ENCODE results near the gene IGSF9B. TPM values are rescaled to one million over a fixed set of nuclear protein-coding genes. Genes with fewer than 3 reads are reported as not detected.

The IGSF9B gene
- total RNA-seq, 2 donors from 2014 or later: 10.2 to 35.3 TPM

DNA sequence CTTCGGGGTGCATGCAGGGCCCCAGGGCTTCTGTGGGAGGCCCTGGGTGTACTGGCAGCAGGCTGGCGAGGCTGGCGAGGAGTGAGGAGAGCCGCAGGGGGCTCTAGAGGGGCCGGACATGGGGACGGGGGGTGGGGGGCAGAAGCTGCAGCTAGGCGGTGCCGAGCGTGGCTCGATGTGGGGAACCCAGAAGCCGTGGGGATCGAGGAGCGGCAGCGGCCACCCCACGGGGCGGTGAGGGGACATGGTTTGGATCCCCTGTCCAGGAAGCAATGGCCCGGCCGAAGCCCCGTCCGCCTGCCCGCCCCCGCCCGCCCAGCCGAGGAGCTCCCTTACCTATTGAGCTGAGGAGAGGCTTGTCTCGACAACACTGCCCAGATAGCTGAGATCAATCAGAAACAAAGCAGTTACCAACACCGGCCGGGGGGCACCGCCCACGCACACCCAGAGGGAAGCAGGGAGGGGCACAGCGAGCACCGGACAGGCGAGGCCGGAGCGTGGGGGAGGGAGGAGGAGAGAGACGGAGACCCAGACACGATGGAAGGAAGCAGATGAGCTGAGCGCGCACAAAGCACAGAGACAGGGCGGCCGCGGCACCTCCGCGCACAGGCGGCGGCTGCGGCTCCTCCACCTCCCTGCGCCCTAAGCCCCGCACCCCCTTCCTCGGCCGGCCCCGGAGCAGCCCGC lies 38.7 kb downstream of the IGSF9B start:
- Histone ChIP-seq H3K9me3 (no peaks in the 10 kb centered on the region), H3K4me3 (no peak overlapping the region), H3K27ac (no peak overlapping the region), H3K4me1 (replicated peaks) (no peaks in the 10 kb centered on the region), H3K27me3 (replicated peaks; ENCODE audit: insufficient read depth) (no peaks in the 10 kb centered on the region), H3K36me3 (no peaks in the 10 kb centered on the region)
- intact Hi-C loops (cut with DNase I): no loop called here
- TF ChIP-seq, protein P1, sequence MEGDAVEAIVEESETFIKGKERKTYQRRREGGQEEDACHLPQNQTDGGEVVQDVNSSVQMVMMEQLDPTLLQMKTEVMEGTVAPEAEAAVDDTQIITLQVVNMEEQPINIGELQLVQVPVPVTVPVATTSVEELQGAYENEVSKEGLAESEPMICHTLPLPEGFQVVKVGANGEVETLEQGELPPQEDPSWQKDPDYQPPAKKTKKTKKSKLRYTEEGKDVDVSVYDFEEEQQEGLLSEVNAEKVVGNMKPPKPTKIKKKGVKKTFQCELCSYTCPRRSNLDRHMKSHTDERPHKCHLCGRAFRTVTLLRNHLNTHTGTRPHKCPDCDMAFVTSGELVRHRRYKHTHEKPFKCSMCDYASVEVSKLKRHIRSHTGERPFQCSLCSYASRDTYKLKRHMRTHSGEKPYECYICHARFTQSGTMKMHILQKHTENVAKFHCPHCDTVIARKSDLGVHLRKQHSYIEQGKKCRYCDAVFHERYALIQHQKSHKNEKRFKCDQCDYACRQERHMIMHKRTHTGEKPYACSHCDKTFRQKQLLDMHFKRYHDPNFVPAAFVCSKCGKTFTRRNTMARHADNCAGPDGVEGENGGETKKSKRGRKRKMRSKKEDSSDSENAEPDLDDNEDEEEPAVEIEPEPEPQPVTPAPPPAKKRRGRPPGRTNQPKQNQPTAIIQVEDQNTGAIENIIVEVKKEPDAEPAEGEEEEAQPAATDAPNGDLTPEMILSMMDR (IDR thresholded peaks at IDR 0.05): no peak
- TF ChIP-seq POLR2A (IDR thresholded peaks at IDR 0.05): no peak
- TF ChIP-seq POLR2AphosphoS5 (IDR thresholded peaks at IDR 0.05): no peak
- no peak for DNase-seq (ENCODE audit: low spot score)
- 60% methylated on average over 52 of the region's 52 CpGs for WGBS

- H3K9me3 ChIP-seq: no peaks in the 10 kb centered on the region
- H3K4me1 ChIP-seq (replicated peaks): no peaks in the 10 kb centered on the region
- no peaks in the 10 kb centered on the region for H3K27me3 ChIP-seq (replicated peaks; ENCODE audit: insufficient read depth)
- no peak overlapping the region for H3K27ac ChIP-seq
- TF ChIP-seq, protein P1 (IDR thresholded peaks at IDR 0.05): no peak
- TF ChIP-seq POLR2A (IDR thresholded peaks at IDR 0.05): no peak
- no peak for TF ChIP-seq POLR2AphosphoS5 (IDR thresholded peaks at IDR 0.05)
- no peak overlapping the region for H3K4me3 ChIP-seq
- WGBS: 65% methylated on average over 14 of the region's 14 CpGs
- intact Hi-C loops (cut with DNase I): no loop called here
- no peak for DNase-seq (ENCODE audit: low spot score)
- no peaks in the 10 kb centered on the region for H3K36me3 ChIP-seq
Observed at GRCh38 chr11:133916784-133917440, 39.9 kb downstream of the IGSF9B start.

DNA sequence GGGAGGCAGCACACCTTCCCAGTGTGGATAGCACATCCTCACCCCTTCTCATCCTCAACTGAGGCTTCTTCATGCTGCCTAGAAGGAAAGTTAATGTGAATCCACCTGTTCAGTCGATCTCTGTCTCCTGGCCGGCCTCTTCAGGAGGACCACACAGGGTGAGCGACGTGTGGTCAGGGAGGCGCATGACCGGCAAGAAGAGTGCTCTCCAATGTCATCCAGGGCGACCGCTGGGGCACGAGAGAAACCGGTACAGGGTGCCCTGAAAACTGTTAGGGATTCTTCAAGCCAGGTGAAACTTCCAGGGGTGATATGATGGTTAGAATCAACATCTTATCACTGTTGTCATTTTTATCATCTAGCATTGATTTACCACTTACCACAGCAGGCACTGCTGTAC lies 43.0 kb downstream of the IGSF9B start:
- H3K4me3 ChIP-seq: no peak overlapping the region
- no peaks in the 10 kb centered on the region for H3K27me3 ChIP-seq (replicated peaks; ENCODE audit: insufficient read depth)
- intact Hi-C loops (cut with DNase I): no loop called here
- H3K27ac ChIP-seq: no peak overlapping the region
- WGBS: 91% methylated on average over 10 of the region's 10 CpGs
- H3K9me3 ChIP-seq: no peaks in the 10 kb centered on the region
- no peaks in the 10 kb centered on the region for H3K36me3 ChIP-seq
- no peak for DNase-seq (ENCODE audit: low spot score)
- TF ChIP-seq, protein P1 (IDR thresholded peaks at IDR 0.05): no peak
- TF ChIP-seq POLR2AphosphoS5 (IDR thresholded peaks at IDR 0.05): no peak
- TF ChIP-seq POLR2A (IDR thresholded peaks at IDR 0.05): no peak
- H3K4me1 ChIP-seq (replicated peaks): no peaks in the 10 kb centered on the region

DNA sequence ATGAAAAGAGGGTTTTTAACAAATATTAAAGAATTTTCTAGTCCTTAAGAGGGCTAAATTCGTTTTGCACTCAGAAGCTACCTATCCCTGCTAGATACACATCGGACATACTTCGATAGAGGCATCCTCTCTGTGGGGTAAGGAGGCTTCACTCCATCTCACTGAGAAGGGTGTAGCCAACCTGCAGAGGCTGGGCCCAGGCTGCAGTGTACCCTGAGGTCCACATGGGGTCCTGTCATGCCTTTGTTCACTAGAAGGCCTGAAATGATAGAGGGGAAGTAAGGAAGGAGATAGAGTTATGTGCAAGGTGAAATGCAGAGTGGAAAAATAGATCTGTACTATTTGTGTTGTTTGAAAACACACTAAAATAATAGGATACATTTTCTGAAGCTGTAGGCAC lies 45.6 kb downstream of the IGSF9B start:
- TF ChIP-seq POLR2A (IDR thresholded peaks at IDR 0.05) (no peak), POLR2AphosphoS5 (IDR thresholded peaks at IDR 0.05) (no peak)
- TF ChIP-seq, protein P1 (IDR thresholded peaks at IDR 0.05): no peak
- 82% methylated on average over 3 of the region's 3 CpGs for WGBS
- H3K36me3 ChIP-seq: no peaks in the 10 kb centered on the region
- no peak overlapping the region for H3K27ac ChIP-seq
- no peak overlapping the region for H3K4me3 ChIP-seq
- H3K4me1 ChIP-seq (replicated peaks): no peaks in the 10 kb centered on the region
- DNase-seq (ENCODE audit: low spot score): no peak
- H3K27me3 ChIP-seq (replicated peaks; ENCODE audit: insufficient read depth): no peaks in the 10 kb centered on the region
- intact Hi-C loops (cut with DNase I): no loop called here
- no peaks in the 10 kb centered on the region for H3K9me3 ChIP-seq

- H3K27ac ChIP-seq: no peak overlapping the region
- DNase-seq (ENCODE audit: low spot score): no peak
- H3K4me1 ChIP-seq (replicated peaks): no peaks in the 10 kb centered on the region
- 92% methylated on average over 14 of the region's 14 CpGs for WGBS
- H3K36me3 ChIP-seq: no peaks in the 10 kb centered on the region
- no peak overlapping the region for H3K4me3 ChIP-seq
- intact Hi-C loops (cut with DNase I): no loop called here
- TF ChIP-seq POLR2AphosphoS5 (IDR thresholded peaks at IDR 0.05) (no peak), POLR2A (IDR thresholded peaks at IDR 0.05) (no peak)
- TF ChIP-seq, protein P1 (IDR thresholded peaks at IDR 0.05): no peak
- H3K9me3 ChIP-seq: no peaks in the 10 kb centered on the region
- H3K27me3 ChIP-seq (replicated peaks; ENCODE audit: insufficient read depth): no peaks in the 10 kb centered on the region
Observed at GRCh38 chr11:133910101-133910500, 46.7 kb downstream of the IGSF9B start.

All from prostate gland (tissue), 2 donors.